ENCODE data around the gene MALRD1. TPM values are rescaled to one million over a fixed set of nuclear protein-coding genes. Genes with fewer than 3 reads are reported as not detected.

The MALRD1 gene
- total RNA-seq, 1 donor from 2014 or later: 0.45 TPM

- Histone ChIP-seq H3K27ac (ENCODE audit: low read depth, low read length) (no peak overlapping the region), H3K27me3 (ENCODE audit: insufficient read depth, low read length) (no peaks in the 10 kb centered on the region), H3K79me2 (ENCODE audit: insufficient read depth, low read length) (no peaks in the 10 kb centered on the region), H3K9me3 (ENCODE audit: insufficient read depth, low read depth, low read length) (no peaks in the 10 kb centered on the region), H4K20me1 (ENCODE audit: insufficient read depth, low read length) (no peaks in the 10 kb centered on the region), H3K4me3 (ENCODE audit: insufficient read depth, low read depth, low read length) (no peak overlapping the region), H3K4me2 (ENCODE audit: low read length) (no peak overlapping the region), H3K9ac (ENCODE audit: low read length) (no peak overlapping the region), H3K4me1 (ENCODE audit: insufficient read depth, low read length) (no peaks in the 10 kb centered on the region), H3K36me3 (ENCODE audit: insufficient read depth, low read length) (no peaks in the 10 kb centered on the region), H2AFZ (ENCODE audit: low read depth, low read length) (no peak overlapping the region)
- no peak for FAIRE-seq
- no peak overlapping the region for H3K4me3 Mint-ChIP-seq (ENCODE audit: unreplicated experiment)
- H3K36me3 Mint-ChIP-seq (ENCODE audit: low read depth, unreplicated experiment): no peaks in the 10 kb centered on the region
- H3K27ac Mint-ChIP-seq (ENCODE audit: unreplicated experiment): no peak overlapping the region
- no peak for DNase-seq (ENCODE audit: low read depth)
- H3K4me1 Mint-ChIP-seq (ENCODE audit: low read depth, unreplicated experiment): no peaks in the 10 kb centered on the region
- no peaks in the 10 kb centered on the region for H3K27me3 Mint-ChIP-seq (ENCODE audit: low read depth, unreplicated experiment)
- H3K9me3 Mint-ChIP-seq (ENCODE audit: unreplicated experiment): peaks cover 5% of the 10 kb centered on the region
- no peak for TF ChIP-seq EZH2 (IDR thresholded peaks at IDR 0.05; ENCODE audit: insufficient read depth, low read length)
- TF ChIP-seq, protein P1, sequence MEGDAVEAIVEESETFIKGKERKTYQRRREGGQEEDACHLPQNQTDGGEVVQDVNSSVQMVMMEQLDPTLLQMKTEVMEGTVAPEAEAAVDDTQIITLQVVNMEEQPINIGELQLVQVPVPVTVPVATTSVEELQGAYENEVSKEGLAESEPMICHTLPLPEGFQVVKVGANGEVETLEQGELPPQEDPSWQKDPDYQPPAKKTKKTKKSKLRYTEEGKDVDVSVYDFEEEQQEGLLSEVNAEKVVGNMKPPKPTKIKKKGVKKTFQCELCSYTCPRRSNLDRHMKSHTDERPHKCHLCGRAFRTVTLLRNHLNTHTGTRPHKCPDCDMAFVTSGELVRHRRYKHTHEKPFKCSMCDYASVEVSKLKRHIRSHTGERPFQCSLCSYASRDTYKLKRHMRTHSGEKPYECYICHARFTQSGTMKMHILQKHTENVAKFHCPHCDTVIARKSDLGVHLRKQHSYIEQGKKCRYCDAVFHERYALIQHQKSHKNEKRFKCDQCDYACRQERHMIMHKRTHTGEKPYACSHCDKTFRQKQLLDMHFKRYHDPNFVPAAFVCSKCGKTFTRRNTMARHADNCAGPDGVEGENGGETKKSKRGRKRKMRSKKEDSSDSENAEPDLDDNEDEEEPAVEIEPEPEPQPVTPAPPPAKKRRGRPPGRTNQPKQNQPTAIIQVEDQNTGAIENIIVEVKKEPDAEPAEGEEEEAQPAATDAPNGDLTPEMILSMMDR (IDR thresholded peaks at IDR 0.05; ENCODE audit: insufficient read depth, low read depth, low read length): no peak
Observed at GRCh38 chr10:19449860-19450259, 401.3 kb downstream of the MALRD1 start.

GRCh38 chr10:19451356-19451755 lies 402.8 kb downstream of the MALRD1 start:
- H4K20me1 ChIP-seq (ENCODE audit: insufficient read depth, low read length): no peaks in the 10 kb centered on the region
- Mint-ChIP-seq H3K27ac (ENCODE audit: unreplicated experiment) (no peak overlapping the region), H3K4me1 (ENCODE audit: low read depth, unreplicated experiment) (no peaks in the 10 kb centered on the region), H3K9me3 (ENCODE audit: unreplicated experiment) (peaks cover 5% of the 10 kb centered on the region), H3K36me3 (ENCODE audit: low read depth, unreplicated experiment) (no peaks in the 10 kb centered on the region), H3K27me3 (ENCODE audit: low read depth, unreplicated experiment) (no peaks in the 10 kb centered on the region), H3K4me3 (ENCODE audit: unreplicated experiment) (no peak overlapping the region)
- no peaks in the 10 kb centered on the region for H3K79me2 ChIP-seq (ENCODE audit: insufficient read depth, low read length)
- TF ChIP-seq EZH2 (IDR thresholded peaks at IDR 0.05; ENCODE audit: insufficient read depth, low read length): no peak
- TF ChIP-seq, protein P1 (IDR thresholded peaks at IDR 0.05; ENCODE audit: insufficient read depth, low read depth, low read length): no peak
- H3K9ac ChIP-seq (ENCODE audit: low read length): no peak overlapping the region
- FAIRE-seq (no peak), DNase-seq (ENCODE audit: low read depth) (no peak)
- no peaks in the 10 kb centered on the region for H3K27me3 ChIP-seq (ENCODE audit: insufficient read depth, low read length)
- H2AFZ ChIP-seq (ENCODE audit: low read depth, low read length): no peak overlapping the region
- no peaks in the 10 kb centered on the region for H3K4me1 ChIP-seq (ENCODE audit: insufficient read depth, low read length)
- H3K9me3 ChIP-seq (ENCODE audit: insufficient read depth, low read depth, low read length): no peaks in the 10 kb centered on the region
- no peaks in the 10 kb centered on the region for H3K36me3 ChIP-seq (ENCODE audit: insufficient read depth, low read length)
- H3K27ac ChIP-seq (ENCODE audit: low read depth, low read length): no peak overlapping the region
- no peak overlapping the region for H3K4me2 ChIP-seq (ENCODE audit: low read length)
- H3K4me3 ChIP-seq (ENCODE audit: insufficient read depth, low read depth, low read length): no peak overlapping the region

- no peak for FAIRE-seq
- H3K27me3 ChIP-seq (ENCODE audit: insufficient read depth, low read length): no peaks in the 10 kb centered on the region
- DNase-seq (ENCODE audit: low read depth): no peak
Observed at GRCh38 chr10:19451937-19452336, 403.3 kb downstream of the MALRD1 start.

More at GRCh38 chr10:19451937-19452336, 403.3 kb downstream of the MALRD1 start:
- no peaks in the 10 kb centered on the region for H3K27me3 Mint-ChIP-seq (ENCODE audit: low read depth, unreplicated experiment)
- no peaks in the 10 kb centered on the region for H3K36me3 Mint-ChIP-seq (ENCODE audit: low read depth, unreplicated experiment)
- Histone ChIP-seq H3K27ac (ENCODE audit: low read depth, low read length) (no peak overlapping the region), H3K9ac (ENCODE audit: low read length) (no peak overlapping the region), H3K4me3 (ENCODE audit: insufficient read depth, low read depth, low read length) (no peak overlapping the region), H3K4me2 (ENCODE audit: low read length) (no peak overlapping the region), H3K36me3 (ENCODE audit: insufficient read depth, low read length) (no peaks in the 10 kb centered on the region), H3K4me1 (ENCODE audit: insufficient read depth, low read length) (no peaks in the 10 kb centered on the region), H3K9me3 (ENCODE audit: insufficient read depth, low read depth, low read length) (no peaks in the 10 kb centered on the region), H3K79me2 (ENCODE audit: insufficient read depth, low read length) (no peaks in the 10 kb centered on the region), H4K20me1 (ENCODE audit: insufficient read depth, low read length) (no peaks in the 10 kb centered on the region), H2AFZ (ENCODE audit: low read depth, low read length) (no peak overlapping the region)
- peaks cover 5% of the 10 kb centered on the region for H3K9me3 Mint-ChIP-seq (ENCODE audit: unreplicated experiment)
- H3K4me1 Mint-ChIP-seq (ENCODE audit: low read depth, unreplicated experiment): no peaks in the 10 kb centered on the region
- H3K27ac Mint-ChIP-seq (ENCODE audit: unreplicated experiment): no peak overlapping the region
- no peak overlapping the region for H3K4me3 Mint-ChIP-seq (ENCODE audit: unreplicated experiment)
- no peak for TF ChIP-seq EZH2 (IDR thresholded peaks at IDR 0.05; ENCODE audit: insufficient read depth, low read length)
- TF ChIP-seq, protein P1 (IDR thresholded peaks at IDR 0.05; ENCODE audit: insufficient read depth, low read depth, low read length): no peak
